Putamen (tissue), 1 donor: ENCODE data around the gene DENND2A.
"Not testable (repeated sequence)": the region's sequence is repeated elsewhere in the genome, so short reads cannot be mapped to it uniquely, and the experiment has no call there.

ENCODE experiments used
- DNase-seq: peaks from one replicate; pipeline ENCODE4 v3.0.0-alpha.2; 2016; ENCODE audit warnings: low spot score

Gene DENND2A

DNA sequence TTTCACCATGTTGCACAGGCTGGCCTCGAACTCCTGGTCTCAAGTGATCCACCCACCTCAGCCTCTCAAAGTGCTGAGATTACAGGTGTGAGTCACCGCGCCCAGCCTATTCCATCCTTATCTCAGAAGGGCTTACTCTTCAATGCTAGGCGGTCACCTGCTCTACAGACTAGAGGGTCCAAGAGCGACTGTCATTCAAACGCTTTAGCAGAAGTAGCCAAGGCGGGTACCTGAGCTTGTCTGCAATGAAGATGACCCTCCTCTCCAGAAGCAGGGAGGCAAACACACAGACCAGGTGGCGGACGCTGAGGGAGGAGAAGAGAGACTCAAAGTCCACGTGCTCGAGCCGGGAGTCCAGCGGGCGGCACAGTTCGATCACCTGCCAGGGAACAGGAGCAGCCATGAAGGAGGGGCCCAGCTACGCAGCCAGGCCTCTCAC is 96.2 kb downstream of the DENND2A start:
- no peak for DNase-seq

- no peak for DNase-seq
These were observed 98.4 kb downstream of the DENND2A start for GRCh38 chr7:140542228-140542603.

GRCh38 chr7:140541513-140542227 is 98.9 kb downstream of the DENND2A start:
- DNase-seq, result no peak

- no peak for DNase-seq
These were observed 99.5 kb downstream of the DENND2A start for GRCh38 chr7:140541176-140541512.

GRCh38 chr7:140540136-140540777 is 100.4 kb downstream of the DENND2A start:
- DNase-seq, result no peak

DNA sequence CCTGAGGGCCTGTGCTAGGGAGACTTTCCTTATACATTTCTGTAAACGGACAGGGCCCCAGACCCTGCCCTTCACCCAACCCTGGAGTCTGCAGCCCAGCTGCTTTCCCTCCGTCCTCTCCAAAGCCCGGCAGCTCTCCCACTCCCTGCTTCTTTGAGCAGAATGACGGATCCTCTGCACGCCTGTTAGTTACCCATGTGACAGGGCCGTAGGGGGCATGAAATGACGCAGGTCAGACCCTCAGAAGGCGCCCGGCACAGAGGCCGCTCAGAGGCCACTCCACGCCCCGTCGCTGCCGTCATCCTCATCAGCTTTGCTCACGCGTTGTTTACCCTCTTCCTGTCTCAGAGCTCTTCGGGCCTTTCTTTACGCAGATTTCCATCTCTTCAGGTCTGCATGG is 101.2 kb downstream of the DENND2A start:
- DNase-seq, result no peak

GRCh38 chr7:140537750-140538482 is 102.7 kb downstream of the DENND2A start:
- no peak for DNase-seq

DNA sequence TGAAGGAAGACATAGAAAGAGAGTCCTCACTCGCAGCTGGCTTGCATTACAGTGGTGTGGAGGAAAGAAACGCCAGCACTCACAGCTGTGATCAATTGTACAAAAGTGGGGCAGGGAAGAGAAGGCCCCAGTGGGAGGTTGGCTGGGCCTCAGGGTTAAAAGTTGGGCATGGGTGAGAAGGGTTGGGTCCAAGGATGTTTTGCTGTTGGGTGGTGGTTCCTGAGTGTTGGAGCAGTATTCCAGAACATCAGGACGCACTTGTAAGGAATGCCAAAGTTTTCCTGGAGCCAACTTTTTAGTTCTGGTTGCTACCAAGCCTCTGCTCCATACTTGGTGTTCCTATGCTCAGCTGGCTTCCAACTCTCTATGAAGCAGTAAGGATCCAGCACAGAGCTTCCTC is 105.9 kb downstream of the DENND2A start:
- DNase-seq, result no peak

- no peak for DNase-seq
These were observed 107.2 kb downstream of the DENND2A start for GRCh38 chr7:140533394-140533872.

DNA sequence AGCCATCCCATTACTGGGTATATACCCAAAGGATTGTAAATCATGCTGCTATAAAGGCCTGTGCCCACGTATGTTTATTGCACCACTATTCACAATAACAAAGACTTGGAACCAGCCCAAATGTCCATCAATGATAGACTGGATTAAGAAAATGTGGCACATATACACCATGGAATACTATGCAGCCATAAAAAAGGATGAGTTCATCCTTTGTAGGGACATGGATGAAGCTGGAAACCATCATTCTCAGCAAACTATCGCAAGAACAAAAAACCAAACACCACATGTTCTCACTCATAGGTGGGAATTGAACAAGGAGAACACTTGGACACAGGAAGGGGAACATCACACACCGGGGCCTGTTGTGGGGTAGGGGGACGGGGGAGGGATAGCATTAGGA is 111.2 kb downstream of the DENND2A start:
- DNase-seq, result not testable (repeated sequence)

GRCh38 chr7:140526787-140527664 is 113.6 kb downstream of the DENND2A start:
- DNase-seq, result no peak

DNA sequence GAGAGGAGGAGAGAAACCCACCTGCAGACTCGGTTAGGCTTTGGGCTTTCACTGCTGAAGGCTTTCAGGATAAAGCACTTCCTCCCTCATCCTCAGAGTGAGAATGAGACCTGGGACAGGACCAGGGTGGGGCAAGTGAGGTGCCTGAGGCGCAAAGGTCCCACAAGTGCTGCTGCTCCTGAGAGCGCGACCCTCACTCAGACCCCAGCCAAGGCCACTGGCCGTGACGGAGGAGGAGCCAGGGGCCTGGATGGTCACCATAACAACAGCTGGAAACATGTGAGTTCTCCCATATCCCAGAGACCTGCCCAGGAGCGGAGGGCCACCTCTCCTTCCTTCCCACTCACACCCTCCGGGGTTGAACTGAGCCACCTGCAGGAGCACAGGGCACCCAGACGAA is 114.4 kb downstream of the DENND2A start:
- no peak for DNase-seq

- no peak for DNase-seq
These were observed 114.9 kb downstream of the DENND2A start for GRCh38 chr7:140525743-140526142.

GRCh38 chr7:140521421-140521820 is 119.2 kb downstream of the DENND2A start:
- no peak for DNase-seq

DNA sequence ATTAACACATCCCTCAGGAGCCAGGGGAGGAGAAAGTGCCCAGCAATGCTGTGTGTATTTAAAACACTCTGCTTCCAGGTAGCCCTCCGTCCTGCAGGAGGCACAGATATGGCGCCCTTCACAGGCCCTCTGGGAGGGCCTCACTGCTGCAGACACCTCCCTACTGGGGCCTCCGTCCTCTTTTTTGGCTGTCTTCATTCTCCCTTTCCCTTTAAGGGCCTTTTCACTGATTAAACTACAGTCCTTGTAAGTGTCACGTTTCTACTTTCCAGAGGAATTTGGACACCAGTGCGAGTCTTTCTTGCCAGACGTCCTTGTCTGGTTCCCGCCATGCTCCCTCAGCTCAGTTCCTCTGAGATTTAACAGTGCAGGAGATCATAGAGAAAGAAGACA is 121.6 kb downstream of the DENND2A start:
- no peak for DNase-seq

- DNase-seq, result no peak
These were observed 122.1 kb downstream of the DENND2A start for GRCh38 chr7:140518370-140519006.

DNA sequence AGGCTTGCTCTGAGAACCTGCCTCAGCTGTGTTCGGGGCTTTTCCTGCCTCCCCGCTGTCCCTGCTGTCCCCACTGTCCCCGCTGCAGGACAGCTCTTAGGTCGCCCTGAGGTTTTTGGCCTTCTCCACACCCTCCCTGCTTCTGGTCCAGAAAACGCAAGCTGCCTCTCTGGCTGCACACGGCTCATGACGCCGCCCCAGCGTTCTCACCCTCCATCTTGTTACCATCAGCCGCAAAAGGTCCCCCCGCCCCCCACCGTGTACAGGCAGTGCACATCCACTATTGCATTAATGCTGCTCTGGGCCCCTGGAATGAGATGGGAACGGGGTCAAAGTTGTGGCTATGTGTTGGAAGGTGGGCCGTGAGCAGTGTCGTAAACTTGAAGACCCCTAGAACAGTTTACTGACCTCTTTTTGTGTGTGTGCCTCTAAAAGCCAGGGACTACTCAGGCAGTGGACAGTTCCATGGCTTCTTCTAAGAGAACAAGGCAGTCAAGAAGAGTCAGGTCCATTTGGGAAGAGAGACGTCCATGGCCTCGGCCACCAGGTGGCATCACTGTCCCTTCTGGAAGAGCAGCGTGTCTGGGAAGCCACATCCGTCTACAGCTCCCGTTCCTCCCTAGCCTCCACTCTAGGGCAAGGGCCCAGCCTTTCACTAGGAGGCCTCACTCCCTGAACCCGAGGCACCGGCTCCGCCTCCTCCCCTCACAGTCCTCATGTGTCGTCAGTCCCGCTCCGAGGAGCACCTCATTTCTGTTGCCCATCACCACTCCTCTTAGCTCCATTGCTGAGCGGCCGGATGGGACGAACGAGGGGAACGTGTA is 122.9 kb downstream of the DENND2A start:
- DNase-seq, result peak; percentile 80

DNA sequence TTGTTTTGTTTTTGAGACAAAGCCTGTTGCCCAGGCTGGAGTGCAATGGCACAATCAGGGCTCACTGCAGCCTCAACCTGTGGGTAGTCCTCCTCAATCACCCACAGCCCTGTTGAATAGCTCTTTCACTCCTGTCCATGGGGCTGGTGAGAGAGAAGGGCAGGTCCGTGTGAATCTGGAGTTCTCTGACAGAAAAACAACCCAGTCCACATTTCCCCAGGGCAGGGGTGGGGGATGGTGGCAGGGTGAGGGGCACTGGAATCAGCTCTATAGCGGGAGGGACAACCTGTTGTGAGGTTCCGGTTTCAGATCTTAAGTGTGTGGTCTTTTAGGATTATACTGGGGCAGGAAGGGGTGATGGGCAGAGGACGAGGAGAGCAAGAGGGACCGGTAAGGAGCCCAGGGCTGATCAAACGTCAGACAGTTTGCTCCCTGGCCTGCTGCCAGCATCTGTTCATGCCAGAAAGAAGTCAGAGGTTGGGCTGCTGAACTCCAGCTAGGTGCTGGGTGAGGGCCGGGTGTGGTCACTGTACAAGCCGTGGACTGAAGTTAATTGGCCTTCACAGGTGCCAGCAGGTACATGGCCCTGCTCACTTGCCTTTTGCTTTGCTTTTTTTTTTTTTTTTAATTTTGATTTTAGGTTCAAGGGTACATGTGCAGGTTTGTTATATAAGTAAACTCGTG is 128.2 kb downstream of the DENND2A start:
- no peak for DNase-seq

GRCh38 chr7:140509789-140510188 is 130.8 kb downstream of the DENND2A start:
- DNase-seq, result no peak

GRCh38 chr7:140507556-140507955 is 133.1 kb downstream of the DENND2A start:
- DNase-seq, result not testable (repeated sequence)
